Activated CD8-positive, alpha-beta memory T cell treated with anti-CD3 and anti-CD28 coated beads, Interleukin-2, amount 50 U/mL, for 4 hours (primary cell): Measurements from ENCODE around the gene CPO.
"Not testable (repeated sequence)": the region's sequence is repeated elsewhere in the genome, so short reads cannot be mapped to it uniquely, and the experiment has no call there.

Experiments used
- DNase-seq: peaks from one replicate; pipeline ENCODE4 v3.0.0-alpha.2; 2020

Gene CPO

DNA sequence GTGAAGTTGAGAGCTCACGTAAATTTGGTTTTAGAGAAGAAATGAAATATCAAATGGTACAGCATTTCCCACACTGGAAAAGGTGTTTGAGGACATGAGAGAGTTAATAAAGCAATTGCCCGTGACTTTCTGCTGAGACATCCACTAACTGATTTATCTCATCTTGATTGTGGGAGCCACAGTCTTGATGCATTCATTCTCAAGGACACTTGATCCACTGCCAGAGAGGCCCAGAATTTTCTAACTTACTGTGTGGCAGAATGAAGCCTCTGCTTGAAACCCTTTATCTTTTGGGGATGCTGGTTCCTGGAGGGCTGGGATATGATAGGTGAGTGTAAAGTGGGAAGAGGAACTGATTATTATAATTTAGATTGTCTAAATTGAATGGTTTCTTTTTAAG is at the start of gene CPO:
CPO (plus strand) TSS at position 179 of the 400 bp plus-strand sequence; CDS start at position 261, 82 bp downstream.
- no peak for DNase-seq

DNA sequence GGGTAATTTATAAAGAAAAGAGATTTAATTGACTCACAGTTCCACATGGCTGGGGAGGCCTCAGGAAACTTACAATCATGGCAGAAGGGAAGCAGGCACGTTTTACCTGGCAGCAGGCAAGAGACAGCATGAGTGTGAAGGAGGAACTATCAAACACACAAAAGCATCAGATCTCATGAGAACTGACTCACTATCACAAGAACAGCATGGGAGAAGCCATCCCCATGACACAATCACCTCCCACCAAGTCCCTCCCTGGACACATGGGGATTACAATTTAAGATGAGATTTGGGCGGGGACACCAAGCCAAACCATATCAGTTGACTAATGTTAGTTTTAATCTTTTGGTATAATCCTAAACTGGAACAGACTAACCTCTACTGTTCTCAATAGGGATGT is 49.1 kb upstream of the CPO start:
- DNase-seq, result no peak

GRCh38 chr2:206890926-206891325 is 48.4 kb upstream of the CPO start:
- DNase-seq, result no peak

DNA sequence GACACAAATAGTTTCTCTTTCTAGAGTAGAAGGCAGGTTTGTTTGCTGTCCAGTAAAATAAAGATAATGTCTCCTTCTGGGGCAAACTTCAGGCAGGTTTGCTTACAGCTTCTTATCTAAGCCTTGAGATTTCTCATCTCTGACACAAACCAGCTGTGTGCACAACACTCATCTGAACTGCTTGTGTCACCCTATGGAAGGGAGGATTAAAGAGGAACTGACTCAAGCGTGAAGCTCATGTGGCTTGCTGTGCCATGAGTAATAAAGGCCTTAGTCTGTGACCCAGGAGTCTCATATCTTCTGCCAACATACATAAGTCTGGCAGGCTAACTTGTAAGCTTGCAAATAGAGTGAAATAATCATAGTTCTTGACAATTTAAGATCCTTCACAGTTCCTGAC is 24.2 kb upstream of the CPO start:
- no peak for DNase-seq

- DNase-seq, result no peak
These were observed 21.1 kb upstream of the CPO start for GRCh38 chr2:206918263-206918662.

GRCh38 chr2:206920310-206920709 is 19.0 kb upstream of the CPO start:
- no peak for DNase-seq

DNA sequence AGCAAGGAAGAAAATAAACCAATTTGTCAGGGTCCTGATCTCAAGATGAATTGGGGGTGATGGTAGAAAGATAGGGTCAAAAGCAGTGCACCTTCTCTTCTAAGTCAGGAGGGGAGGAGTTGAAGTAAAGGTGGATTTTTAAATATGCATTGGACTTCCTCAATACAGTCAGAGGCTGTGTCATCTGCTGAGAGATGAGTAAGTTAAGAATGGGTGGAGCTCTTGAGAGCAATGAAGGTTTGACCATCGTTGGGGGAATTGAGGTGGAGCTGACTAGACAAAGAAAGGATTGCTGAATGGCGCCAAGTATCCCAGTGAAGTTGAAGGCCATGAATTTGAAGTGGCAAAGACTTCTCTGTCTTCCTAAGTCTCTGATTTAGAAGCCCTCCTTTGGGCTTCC is 18.4 kb upstream of the CPO start:
- DNase-seq, result no peak

DNA sequence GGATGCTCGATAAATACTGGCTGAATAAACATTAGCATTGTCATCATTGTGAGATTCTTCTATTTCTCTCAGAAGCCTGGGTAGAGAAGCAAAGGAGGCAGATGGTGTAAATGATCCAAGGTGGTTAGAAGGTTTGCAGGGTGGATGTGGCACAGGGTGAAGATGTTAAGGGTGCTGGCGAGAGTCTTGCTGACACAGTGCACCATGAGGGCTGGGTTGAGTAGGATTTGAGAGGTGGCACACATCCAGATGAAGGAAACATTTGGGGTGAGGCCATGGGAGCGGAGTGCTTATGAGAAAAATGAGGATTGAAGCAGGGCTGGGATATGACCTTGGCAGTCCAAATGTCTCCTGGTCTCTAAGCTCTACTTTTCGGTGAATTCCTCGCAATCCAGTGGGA is 17.8 kb upstream of the CPO start:
- DNase-seq, result no peak

DNA sequence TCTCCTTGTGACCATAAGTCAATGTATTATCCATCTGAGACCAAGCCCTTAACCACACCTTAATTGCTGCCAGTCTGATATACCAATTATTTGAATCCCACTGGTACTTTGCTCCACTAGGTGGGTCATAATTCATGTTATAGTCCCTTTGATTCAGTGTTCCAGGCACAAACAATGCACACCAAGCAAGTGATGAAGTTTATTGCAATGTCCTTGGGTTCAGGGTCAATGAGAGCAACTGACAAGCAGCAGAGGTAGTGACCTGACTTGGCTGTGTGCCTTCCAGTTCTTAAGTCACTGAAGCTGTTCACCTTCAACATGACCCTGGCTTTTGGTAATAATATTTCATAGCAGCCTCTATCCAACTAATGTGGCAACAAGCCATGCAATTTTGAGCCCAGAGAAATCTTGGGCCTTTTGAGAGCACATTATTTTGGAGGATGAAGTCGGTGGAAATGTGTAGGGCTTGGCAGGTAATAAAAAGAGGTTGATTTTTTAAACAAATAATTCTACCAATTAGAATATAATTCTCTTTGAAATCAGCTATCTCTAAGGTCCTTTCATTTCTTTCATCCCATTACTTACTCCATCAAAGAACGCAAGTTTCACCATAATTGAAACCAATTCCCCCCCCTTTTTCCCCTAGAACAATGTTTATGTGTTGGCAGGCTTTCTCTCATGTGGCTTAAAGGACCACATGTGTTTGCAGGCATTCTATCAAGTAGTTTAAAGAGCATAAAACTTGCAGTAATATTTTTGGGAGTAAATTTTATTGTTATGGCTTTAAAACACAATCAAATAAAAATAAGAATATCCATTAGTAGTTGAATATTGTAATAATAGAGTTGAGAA is 3.1 kb upstream of the CPO start:
- DNase-seq, result no peak

DNA sequence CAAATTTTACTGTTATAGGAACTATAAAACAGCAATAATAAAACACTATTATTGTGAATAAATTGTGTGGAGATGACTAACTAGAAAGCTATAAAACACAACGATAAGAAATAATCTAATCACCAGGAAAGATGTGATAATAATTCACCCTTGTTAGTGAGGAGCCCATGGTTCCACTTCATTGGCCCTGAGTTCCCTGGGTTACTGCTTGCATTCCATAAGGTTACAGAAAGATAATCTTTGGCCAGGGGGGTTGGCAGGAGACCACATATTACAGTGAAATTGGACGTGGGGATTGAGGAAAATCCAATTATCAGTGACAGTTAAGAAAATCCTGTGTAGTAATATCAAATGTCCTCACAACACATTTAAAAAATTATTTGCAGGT is 2.5 kb upstream of the CPO start:
- DNase-seq, result no peak

GRCh38 chr2:206937555-206937954 is 1.8 kb upstream of the CPO start:
- no peak for DNase-seq

- DNase-seq, result no peak
These were observed 1.2 kb downstream of the CPO start for GRCh38 chr2:206940546-206940945.

- no peak for DNase-seq
These were observed 3.5 kb downstream of the CPO start for GRCh38 chr2:206942592-206943478.

DNA sequence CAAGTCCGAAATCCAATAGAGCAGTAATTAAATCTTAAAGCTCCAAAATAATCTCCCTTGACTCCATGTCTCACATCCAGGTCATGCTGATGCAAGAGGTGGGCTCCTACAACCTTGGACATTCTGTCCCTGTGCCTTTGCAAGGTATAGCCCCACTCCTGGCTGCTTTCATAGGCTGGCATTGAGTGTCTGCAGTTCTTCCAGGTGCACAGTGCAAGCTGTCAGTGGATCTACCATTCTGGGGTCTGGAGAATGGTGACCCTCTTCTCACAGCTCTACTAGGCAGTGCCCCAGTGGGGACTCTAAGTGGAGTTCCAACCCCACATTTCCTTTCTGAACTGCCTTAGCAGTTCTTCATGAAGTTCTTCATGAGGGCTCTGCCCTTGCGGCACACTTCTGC is 14.1 kb downstream of the CPO start:
- DNase-seq, result not testable (repeated sequence)

DNA sequence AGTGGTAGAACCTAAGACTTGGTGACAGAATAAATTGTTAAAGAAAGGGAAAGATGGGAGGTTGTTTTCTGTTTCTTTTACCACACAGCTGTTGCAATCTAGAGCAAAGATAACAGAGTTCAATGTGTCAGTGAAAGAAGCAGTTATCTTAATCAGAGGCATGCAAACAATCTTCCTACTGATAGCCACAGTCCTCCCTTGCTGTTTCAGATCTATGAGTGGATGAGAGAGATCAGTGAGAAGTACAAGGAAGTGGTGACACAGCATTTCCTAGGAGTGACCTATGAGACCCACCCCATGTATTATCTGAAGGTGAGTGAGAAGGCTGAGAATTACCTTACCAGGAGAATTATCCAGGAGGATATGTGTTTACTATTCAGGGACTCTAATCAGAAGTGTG is 15.9 kb downstream of the CPO start:
- DNase-seq, result no peak

DNA sequence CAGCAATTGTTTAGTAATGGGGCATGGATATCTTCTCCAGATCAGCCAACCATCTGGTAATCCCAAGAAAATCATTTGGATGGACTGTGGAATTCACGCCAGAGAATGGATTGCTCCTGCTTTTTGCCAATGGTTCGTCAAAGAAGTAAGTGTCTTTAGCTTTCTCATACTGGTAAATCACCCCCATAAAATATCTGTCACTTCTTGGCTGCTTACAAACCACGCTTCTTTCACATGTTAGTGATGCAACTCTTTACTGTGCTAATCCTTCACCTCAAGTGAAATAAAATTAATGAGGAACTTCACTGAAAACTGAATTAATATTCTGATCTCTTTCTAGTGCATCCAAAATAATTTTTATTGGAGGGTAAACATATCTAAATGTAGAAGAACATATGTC is 18.9 kb downstream of the CPO start:
- no peak for DNase-seq

DNA sequence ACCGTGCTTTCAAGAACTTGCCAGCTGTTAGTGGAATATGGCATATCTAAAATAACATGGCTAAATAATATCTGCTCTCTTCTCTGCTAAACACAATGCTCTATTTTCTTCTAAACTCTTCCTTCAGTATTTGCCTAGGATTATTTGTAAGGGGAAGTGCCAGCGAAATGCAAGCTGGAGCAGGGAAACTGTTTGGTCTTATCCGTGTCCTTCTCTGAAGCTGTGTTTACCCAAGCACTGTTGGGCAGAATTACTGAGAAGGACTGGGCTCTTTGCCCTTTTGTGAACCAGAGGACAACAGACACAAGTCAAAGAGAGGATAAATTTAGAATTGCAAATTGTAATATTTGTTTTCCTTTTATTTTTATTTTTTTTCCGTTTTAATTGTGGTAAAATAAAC is 23.6 kb downstream of the CPO start:
- no peak for DNase-seq

- DNase-seq, result no peak
These were observed 29.1 kb downstream of the CPO start for GRCh38 chr2:206968134-206969086.

GRCh38 chr2:206969192-206969591 is 29.9 kb downstream of the CPO start:
- no peak for DNase-seq

DNA sequence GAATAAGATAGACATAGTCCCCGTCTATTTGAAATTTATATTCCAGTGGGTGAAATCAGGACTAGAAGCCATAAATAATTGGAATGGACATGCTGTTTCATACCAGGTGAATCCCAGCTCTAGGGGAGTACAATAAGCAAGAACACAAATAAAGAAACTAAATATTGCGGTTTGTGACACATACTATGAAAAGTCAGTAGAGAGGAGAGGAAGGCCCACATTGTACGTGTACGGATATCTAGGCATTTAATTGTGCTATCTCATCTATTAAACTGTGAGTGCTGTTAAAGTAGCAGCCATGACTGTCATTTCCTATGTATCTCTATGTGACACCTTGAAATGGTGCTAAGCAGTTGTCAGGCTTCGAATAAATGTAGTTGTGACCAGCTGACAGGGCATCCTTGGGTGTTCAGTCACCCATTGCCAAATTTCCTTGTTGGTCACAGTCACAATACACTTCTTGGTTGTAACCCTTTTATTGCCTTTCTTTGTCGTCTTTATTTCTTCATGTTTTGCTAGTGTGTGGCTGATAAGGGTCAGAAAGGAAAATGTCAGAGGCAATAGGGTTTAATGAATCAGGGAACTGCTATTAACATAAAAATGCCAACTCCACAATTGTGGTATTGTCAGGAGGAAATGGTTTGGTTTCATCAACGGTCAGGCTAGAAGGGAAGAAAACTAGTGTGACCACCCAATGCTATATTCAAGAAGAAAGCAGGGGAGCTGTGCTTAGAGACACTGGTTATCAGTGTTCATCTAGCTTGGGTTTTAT is 31.5 kb downstream of the CPO start:
- DNase-seq, result no peak

- DNase-seq, result no peak
These were observed 32.5 kb downstream of the CPO start for GRCh38 chr2:206971805-206972204.

- no peak for DNase-seq
These were observed 35.2 kb downstream of the CPO start for GRCh38 chr2:206974551-206974950.
